HG03139 (cell line): ENCODE results near the gene TSPAN8.
"Not testable (repeated sequence)": the region's sequence is repeated elsewhere in the genome, so short reads cannot be mapped to it uniquely, and the experiment has no call there.

Experiments used
- ATAC-seq: cut with Tn5 transposase; IDR thresholded peaks from one replicate; pipeline ENCODE4 v1.9.1; 2021; ENCODE audit not compliant: unreplicated experiment

Gene TSPAN8

GRCh38 chr12:71157601-71158233 is at the start of gene TSPAN8:
TSS of gene TSPAN8 (minus strand) at chr12:71157999. CDS start at chr12:71157678, 321 bp downstream.
- ATAC-seq = no peak

GRCh38 chr12:71201136-71201679 is 43.4 kb upstream of the TSPAN8 start:
- ATAC-seq = no peak

DNA sequence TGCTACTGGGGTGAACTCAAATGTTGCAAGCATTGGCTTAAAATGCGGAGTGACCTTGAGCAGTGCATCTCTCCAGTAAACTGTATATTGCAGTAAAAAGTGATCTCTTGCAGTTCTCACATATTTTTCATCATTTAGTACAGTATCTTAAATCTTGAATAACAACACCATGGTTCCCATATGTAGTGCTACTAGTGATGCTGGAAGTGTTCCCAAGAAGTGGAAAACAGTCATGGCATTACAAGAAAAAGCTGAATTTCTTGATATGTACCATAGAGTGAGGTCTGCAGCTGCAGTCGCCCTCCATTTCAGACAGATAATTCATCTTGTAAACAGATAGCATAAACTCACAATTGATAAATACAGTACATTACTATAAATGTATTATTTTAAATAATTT is 42.9 kb upstream of the TSPAN8 start:
- ATAC-seq = no peak

DNA sequence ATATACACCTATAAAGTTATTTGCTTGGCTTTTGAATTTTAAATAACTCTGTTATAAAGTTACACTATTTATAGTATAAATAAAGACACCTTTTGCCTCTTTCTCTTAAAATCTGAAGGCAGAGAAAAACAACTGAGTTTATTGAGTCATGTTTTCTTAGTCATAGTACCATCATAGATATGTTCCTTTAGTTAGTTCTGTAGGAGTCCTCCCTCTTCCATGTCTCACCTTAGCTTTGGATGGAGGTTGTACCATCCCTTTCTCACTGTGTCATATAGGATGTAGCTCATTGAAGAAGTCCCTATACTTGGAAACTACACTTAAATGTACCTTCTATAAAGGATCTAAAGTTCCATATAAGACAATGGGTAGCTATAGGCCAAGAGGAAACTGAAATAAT is 39.7 kb upstream of the TSPAN8 start:
- ATAC-seq = no peak

- no peak for ATAC-seq
Measured at GRCh38 chr12:71195338-71195896, 37.6 kb upstream of the TSPAN8 start.

GRCh38 chr12:71194657-71195056 is 36.9 kb upstream of the TSPAN8 start:
- no peak for ATAC-seq

- ATAC-seq = no peak
Measured at GRCh38 chr12:71193041-71193440, 35.2 kb upstream of the TSPAN8 start.

GRCh38 chr12:71191509-71192196 is 33.9 kb upstream of the TSPAN8 start:
- ATAC-seq = no peak

- ATAC-seq = no peak
Measured at GRCh38 chr12:71190822-71191221, 33.0 kb upstream of the TSPAN8 start.

DNA sequence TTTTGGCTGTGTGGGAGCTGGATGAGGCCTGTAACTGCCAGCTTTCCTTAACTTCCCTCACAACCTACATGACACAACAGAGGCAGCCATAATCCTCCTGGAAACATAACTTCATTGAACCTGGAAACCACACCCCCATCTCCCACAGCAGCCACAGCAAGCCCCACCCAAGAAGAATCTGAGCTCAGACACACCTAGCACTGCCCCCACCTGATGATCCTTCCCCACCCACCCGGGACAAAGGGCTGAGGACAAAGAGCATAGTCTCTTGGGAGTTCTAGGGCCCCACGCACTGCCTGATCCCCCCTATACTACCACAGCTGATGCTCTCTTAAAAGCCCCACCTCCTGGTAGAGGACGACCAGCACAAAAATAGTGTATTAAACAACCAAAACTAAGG is 29.6 kb upstream of the TSPAN8 start:
- ATAC-seq = no peak

DNA sequence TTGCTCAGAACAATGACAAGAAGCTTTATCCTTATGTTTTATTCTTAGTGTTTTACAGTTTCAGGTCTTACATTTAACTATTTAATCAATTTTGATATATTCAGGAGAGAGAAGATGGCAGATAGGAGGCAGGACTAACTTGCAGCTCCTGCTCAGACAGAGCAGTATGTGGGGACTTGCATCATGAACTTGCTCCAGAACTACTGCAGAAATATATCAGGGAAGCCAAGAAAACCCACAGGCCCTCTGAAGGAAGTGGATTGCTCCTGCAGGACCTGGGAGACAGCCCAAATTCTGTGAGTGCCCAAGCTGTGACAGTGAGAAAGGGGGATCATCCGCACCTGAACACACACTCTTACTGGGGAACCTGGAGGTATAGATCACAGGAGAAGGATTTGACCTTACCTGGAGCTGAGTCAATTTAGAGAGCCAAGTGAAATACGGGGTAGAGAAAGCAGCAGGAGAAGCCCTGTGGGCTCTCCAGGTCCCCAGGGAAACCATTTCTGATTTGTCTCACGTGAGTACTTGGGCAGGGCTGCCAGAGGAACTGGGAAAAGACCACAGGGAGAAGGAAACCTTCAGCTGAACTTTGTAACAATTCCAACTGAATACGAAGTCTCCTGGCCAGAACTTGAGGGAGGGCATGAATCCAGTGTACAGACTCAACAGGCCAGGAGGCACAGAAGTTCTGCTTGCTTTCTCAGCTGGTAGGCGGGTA is 28.9 kb upstream of the TSPAN8 start:
- no peak for ATAC-seq

GRCh38 chr12:71183846-71184245 is 26.0 kb upstream of the TSPAN8 start:
- ATAC-seq = no peak

GRCh38 chr12:71183018-71183417 is 25.2 kb upstream of the TSPAN8 start:
- no peak for ATAC-seq

DNA sequence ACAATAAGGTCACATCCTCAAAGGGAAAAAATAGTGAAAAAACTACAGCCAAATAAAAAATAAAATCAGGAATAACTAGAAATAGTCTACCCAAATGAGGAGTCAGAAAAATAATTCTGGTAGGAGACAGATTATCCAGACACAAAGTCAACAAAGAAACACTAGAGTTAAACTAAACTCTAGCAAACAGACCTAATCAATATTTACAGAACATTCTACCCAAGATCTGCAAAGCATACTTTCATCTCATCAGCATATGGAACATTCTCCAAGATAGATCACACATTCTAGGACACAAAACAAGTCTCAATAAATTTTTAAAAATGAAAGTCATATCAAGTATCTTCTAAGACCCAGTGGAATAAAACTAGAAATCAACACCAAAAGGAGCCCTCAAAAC is 20.4 kb upstream of the TSPAN8 start:
- ATAC-seq = no peak

DNA sequence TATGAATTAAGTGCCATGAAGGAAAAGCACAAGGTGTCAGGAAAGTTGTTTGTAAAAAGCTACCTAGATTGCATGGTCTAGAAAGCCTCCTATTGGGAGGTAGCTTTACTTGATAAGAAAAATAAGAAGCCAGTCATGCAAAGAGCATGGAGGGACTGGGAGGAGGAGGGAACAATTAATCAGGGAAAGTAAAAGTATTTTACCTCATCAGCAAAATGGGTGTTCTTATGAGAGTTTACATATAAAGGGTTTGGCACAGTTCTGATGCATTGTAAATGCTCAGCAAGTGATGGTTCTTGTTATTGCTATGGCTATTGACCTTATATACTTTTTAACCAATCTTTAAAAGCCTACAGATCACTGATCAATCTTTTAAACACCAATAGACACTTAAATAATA is 17.0 kb upstream of the TSPAN8 start:
- no peak for ATAC-seq

DNA sequence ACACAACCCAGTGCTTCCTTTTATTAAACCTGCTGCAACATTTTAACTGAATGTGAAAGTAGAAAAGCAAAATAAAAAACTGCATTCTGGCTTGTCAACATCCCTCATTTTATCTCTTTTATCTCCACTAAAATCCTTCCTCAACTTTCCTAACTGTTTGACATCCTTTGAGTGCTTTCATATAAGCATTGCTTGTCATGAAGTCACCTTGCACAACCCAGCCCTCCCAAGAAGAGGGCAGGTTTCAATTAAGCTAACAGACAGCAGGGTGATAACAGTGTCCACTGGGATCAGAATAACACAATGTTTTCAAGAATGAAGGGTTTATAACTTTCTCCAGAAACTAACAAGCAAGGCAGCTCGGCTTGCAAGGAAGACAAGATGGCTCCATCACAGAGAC is 16.3 kb upstream of the TSPAN8 start:
- ATAC-seq = no peak

- no peak for ATAC-seq
Measured at GRCh38 chr12:71170456-71170855, 12.7 kb upstream of the TSPAN8 start.

- no peak for ATAC-seq
Measured at GRCh38 chr12:71169286-71169685, 11.5 kb upstream of the TSPAN8 start.

DNA sequence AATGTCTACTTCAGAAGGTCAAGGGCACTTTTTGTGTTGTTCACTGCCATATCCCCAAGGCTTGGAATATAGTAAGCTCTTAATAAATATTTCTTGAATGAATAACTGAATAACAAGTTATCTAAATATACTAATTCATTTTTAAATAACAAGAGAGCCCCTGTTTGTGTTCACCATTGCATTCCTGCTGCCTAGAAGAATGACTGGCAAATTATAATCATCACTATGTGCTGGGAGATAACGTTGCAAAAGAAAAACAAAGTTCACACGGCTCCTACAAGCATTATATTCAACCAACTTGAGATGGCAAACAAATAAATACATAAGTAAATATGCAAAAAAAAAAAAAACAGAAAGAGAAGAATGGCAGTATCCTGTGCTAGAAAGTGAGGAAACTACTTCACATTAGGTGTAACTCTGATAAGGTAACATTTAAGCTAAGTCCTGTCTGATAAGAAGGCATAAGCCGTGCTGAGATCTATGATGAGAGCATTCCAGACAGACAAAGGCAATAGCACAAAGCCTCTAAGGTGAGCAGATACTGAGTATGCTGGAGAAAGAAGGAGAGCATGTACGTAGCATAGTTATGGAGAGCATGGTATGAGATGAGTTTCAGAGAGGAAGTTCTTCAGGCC is 9.2 kb upstream of the TSPAN8 start:
- ATAC-seq = no peak

DNA sequence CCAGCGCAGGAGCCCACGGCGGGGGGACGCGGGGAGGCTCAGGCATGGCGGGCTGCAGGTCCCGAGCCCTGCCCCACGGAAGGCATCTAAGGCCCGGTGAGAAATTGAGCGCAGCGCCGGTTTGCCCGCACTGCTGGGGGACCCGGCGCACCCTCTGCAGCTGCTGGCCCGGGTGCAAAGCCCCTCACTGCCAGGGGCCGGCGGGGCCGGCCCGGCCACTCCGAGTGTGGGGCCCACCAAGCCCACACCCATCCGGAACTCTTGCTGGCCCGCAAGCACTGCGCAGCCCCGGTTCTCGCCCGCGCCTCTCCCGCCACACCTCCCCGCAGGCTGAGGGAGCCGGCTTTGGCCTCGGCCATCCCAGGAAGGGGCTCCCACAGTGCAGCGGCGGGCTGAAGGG is 8.5 kb upstream of the TSPAN8 start:
- no peak for ATAC-seq

DNA sequence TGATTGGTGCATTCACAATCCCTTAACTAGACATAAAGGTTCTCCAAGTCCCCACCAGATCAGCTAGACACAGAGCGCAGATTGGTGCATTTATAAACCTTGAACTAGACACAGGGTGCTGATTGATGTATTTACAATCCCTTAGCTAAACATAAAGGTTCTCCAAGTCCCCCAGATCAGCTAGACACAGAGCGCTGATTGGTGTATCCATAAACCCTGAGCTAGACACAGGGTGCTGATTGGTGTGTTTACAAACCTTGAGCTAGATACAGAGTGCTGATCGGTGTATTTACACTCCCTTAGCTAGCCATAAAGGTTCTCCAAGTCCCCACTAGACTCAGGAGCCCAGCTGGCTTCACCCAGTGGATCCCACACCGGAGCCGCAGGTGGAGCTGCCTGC is 8.0 kb upstream of the TSPAN8 start:
- ATAC-seq = not testable (repeated sequence)
